Trophoblast cell (in vitro differentiated cells and primary cell): ENCODE measurements around the gene TTLL11.

ENCODE experiments used
- DNase-seq, 2 donors: peaks; one replicate each; pipeline ENCODE4 v3.0.0-alpha.2; 2016
- H2AFZ ChIP-seq: 2 replicates; pipeline ENCODE4 v1.6.1; 2013; ENCODE audit warnings: low read length, moderate library complexity, mild to moderate bottlenecking; ENCODE audit not compliant: insufficient read depth, poor library complexity
- H2AK5ac ChIP-seq: 2 replicates; pipeline ENCODE4 v1.6.1; 2013; ENCODE audit warnings: mild to moderate bottlenecking, low read length
- H2BK120ac ChIP-seq: 2 replicates; pipeline ENCODE4 v1.6.1; 2013; ENCODE audit warnings: low read length, mild to moderate bottlenecking, moderate library complexity; ENCODE audit not compliant: insufficient read depth, poor library complexity
- H2BK12ac ChIP-seq: 2 replicates; pipeline ENCODE4 v1.6.1; 2013; ENCODE audit warnings: mild to moderate bottlenecking, low read length, moderate library complexity
- H2BK5ac ChIP-seq: 2 replicates; pipeline ENCODE4 v1.6.1; 2013; ENCODE audit warnings: low read length, low read depth, moderate library complexity, mild to moderate bottlenecking; ENCODE audit not compliant: poor library complexity
- H3K14ac ChIP-seq: 2 replicates; pipeline ENCODE4 v1.6.1; 2013; ENCODE audit warnings: mild to moderate bottlenecking, low read length
- H3K18ac ChIP-seq: 2 replicates; pipeline ENCODE4 v1.6.1; 2013; ENCODE audit warnings: mild to moderate bottlenecking, low read length
- H3K23ac ChIP-seq: 2 replicates; pipeline ENCODE4 v1.6.1; 2013; ENCODE audit warnings: low read length
- H3K27ac ChIP-seq: 2 replicates; pipeline ENCODE4 v1.5.1; 2013; ENCODE audit warnings: low read depth, mild to moderate bottlenecking, inconsistent platforms, low read length, moderate library complexity
- H3K27me3 ChIP-seq: 2 replicates; pipeline ENCODE4 v1.6.1; 2013; ENCODE audit warnings: inconsistent platforms, mild to moderate bottlenecking, low read length, moderate library complexity; ENCODE audit not compliant: insufficient read depth
- H3K36me3 ChIP-seq, 2 experiments: 1 replicate in 1 of 2; 2 replicates in 1 of 2; pipeline ENCODE4 v1.6.1; 2013; ENCODE audit warnings: low read length in 2 of 2, mild to moderate bottlenecking in 2 of 2, moderate library complexity in 1 of 2; ENCODE audit not compliant: insufficient read depth in 2 of 2, control insufficient read depth in 1 of 2
- H3K4ac ChIP-seq: 2 replicates; pipeline ENCODE4 v1.6.1; 2013; ENCODE audit warnings: low read depth, mild to moderate bottlenecking, low read length, moderate library complexity
- H3K4me1 ChIP-seq, 2 experiments: 1 replicate in 1 of 2; 2 replicates in 1 of 2; pipeline ENCODE4 v1.6.1; 2013; ENCODE audit warnings: low read length in 2 of 2, mild to moderate bottlenecking in 2 of 2, moderate library complexity in 1 of 2; ENCODE audit not compliant: insufficient read depth in 2 of 2, control insufficient read depth in 1 of 2
- H3K4me2 ChIP-seq: 2 replicates; pipeline ENCODE4 v1.6.1; 2013; ENCODE audit warnings: inconsistent platforms, mild to moderate bottlenecking, low read length, moderate library complexity
- H3K4me3 ChIP-seq: 2 replicates; pipeline ENCODE4 v1.5.1; 2013; ENCODE audit warnings: mild to moderate bottlenecking, low read depth, low read length, inconsistent platforms
- H3K79me1 ChIP-seq: one replicate; pipeline ENCODE4 v1.6.1; 2013; ENCODE audit warnings: low read length
- H3K79me2 ChIP-seq: 2 replicates; pipeline ENCODE4 v1.6.1; 2013; ENCODE audit warnings: low read length, mild to moderate bottlenecking; ENCODE audit not compliant: control insufficient read depth, insufficient read depth, poor library complexity
- H3K9ac ChIP-seq: 2 replicates; pipeline ENCODE4 v1.6.1; 2013; ENCODE audit warnings: mild to moderate bottlenecking, low read length
- H3K9me3 ChIP-seq: 2 replicates; pipeline ENCODE4 v1.6.1; 2013; ENCODE audit warnings: low read depth, mild to moderate bottlenecking, control low read depth, inconsistent platforms, low read length; ENCODE audit not compliant: insufficient read depth
- H4K12ac ChIP-seq: 2 replicates; pipeline ENCODE4 v1.6.1; 2013; ENCODE audit warnings: low read depth, mild to moderate bottlenecking, low read length, moderate library complexity
- H4K8ac ChIP-seq: 2 replicates; pipeline ENCODE4 v1.6.1; 2013; ENCODE audit warnings: low read depth, mild to moderate bottlenecking, low read length, moderate library complexity
- H4K91ac ChIP-seq: one replicate; pipeline ENCODE4 v1.6.1; 2013; ENCODE audit warnings: low read depth, mild to moderate bottlenecking, low read length, moderate library complexity
- WGBS: extraction: QIAGEN DNeasy Blood & Tissue Kit; methylation state at CpG from one replicate; pipeline ENCODE4 v1.1.7; 2013; ENCODE audit warnings: missing lambda C conversion rate; ENCODE audit not compliant: insufficient read length, insufficient coverage; ENCODE audit errors: extremely low coverage; 5-methylcytosine and 5-hydroxymethylcytosine counted together

The TTLL11 gene

GRCh38 chr9:121914017-121914595, 179.0 kb downstream of the TTLL11 start:
- WGBS = no CpG with 5 or more reads among the region's 6 CpGs
- DNase-seq = no peak

DNA sequence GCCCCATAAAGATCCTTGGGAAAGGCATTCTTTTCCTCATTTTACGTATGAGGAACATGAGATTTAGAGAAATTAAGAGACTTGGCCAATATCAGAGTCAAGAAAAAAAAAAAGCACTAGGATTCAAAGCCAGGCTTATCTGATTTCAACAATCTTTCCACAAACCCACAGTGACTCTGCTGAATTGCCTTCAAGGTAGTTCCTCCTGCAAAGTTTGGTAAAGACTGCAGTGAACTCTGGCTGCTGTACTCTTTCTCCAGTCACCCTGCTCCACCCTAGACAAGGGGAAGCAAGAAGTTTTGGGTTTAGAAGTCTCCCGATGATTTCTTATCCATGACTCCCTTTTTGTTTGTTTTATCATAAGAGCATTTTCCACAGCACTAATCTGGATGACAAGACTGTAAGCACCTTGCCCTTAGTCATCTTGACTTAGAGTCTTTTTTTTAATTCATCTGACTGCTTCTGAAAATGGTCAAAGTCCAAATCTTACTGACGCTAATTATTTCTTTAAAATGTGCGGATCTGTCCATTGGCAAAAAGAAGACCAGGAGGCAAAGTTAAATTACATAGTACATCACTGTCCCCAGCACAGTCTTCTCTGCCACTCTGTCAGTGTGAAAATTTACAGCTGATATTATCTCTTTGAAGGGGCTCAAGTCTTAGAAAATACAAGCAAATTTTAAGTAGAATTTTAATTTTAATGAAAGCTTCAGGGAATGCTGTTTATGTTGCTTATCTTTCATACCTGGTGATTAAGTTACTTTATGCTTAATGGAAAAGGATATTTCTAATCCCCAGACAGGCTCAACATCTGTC, 180.1 kb downstream of the TTLL11 start:
- H4K8ac ChIP-seq = no peak overlapping the region
- no peaks in the 10 kb centered on the region for H3K9me3 ChIP-seq
- no peaks in the 10 kb centered on the region for H3K79me2 ChIP-seq
- no peaks in the 10 kb centered on the region for H3K27me3 ChIP-seq
- no peak overlapping the region for H2BK12ac ChIP-seq
- no peak overlapping the region for H3K9ac ChIP-seq
- no peaks in the 10 kb centered on the region for H3K79me1 ChIP-seq
- H4K91ac ChIP-seq = no peak overlapping the region
- H3K14ac ChIP-seq = no peak overlapping the region
- H3K27ac ChIP-seq = no peak overlapping the region
- no peak overlapping the region for H3K18ac ChIP-seq
- no peaks in the 10 kb centered on the region for H3K36me3 ChIP-seq
- H2BK5ac ChIP-seq = no peak overlapping the region
- no peak overlapping the region for H3K4me3 ChIP-seq
- H2AFZ ChIP-seq = no peak overlapping the region
- no peaks in the 10 kb centered on the region for H3K4me1 ChIP-seq
- WGBS = no CpG with 5 or more reads among the region's 4 CpGs
- no peak for DNase-seq
- H4K12ac ChIP-seq = no peak overlapping the region
- no peak overlapping the region for H3K4me2 ChIP-seq
- H3K23ac ChIP-seq = no peak overlapping the region
- H2BK120ac ChIP-seq = no peak overlapping the region
- H3K4ac ChIP-seq = no peak overlapping the region
- H2AK5ac ChIP-seq = no peak overlapping the region

More at GRCh38 chr9:121914017-121914595, 179.0 kb downstream of the TTLL11 start:
- Histone ChIP-seq H2BK120ac (no peak overlapping the region), H2AFZ (no peak overlapping the region), H3K79me1 (no peaks in the 10 kb centered on the region), H3K27me3 (no peaks in the 10 kb centered on the region), H4K12ac (no peak overlapping the region), H3K14ac (no peak overlapping the region), H3K27ac (no peak overlapping the region), H3K18ac (no peak overlapping the region), H3K23ac (no peak overlapping the region), H2BK12ac (no peak overlapping the region), H2BK5ac (no peak overlapping the region), H4K91ac (no peak overlapping the region), H4K8ac (no peak overlapping the region), H3K79me2 (no peaks in the 10 kb centered on the region), H3K4ac (no peak overlapping the region), H3K4me2 (no peak overlapping the region), H2AK5ac (no peak overlapping the region), H3K9ac (no peak overlapping the region), H3K4me1 (no peaks in the 10 kb centered on the region), H3K9me3 (no peaks in the 10 kb centered on the region), H3K36me3 (no peaks in the 10 kb centered on the region), H3K4me3 (no peak overlapping the region)

DNA sequence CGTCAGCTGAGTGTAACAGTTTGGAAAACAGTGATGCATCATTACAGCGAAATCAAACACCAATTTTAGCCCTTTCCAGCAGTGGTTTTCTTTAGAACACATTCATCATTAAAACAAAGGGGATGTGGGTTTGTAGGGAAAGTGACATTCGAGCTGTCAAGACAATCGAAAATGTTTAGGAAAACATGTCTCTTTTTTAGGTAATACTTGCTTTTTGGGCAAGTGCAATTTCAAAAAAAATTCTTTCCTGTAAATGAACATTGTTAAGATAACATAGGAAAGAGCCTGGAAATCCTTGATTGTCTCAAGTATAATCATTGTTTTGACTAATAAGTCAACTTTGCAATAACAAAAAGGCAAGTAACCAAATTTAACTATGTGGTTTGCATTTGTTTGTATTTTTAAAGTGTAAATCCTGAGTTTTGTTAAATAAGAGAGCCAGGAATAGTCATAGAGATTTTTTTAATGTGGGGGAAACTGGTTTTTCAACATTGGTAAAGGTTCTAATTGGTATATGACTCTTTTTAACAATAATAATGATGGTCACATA, 182.5 kb downstream of the TTLL11 start:
- Histone ChIP-seq H3K79me2 (no peaks in the 10 kb centered on the region), H2BK12ac (no peak overlapping the region), H3K14ac (no peak overlapping the region), H4K91ac (no peak overlapping the region), H3K4me1 (no peaks in the 10 kb centered on the region), H3K4ac (no peak overlapping the region), H3K79me1 (no peaks in the 10 kb centered on the region), H3K9me3 (no peaks in the 10 kb centered on the region), H3K4me3 (no peak overlapping the region), H3K27ac (no peak overlapping the region), H3K4me2 (no peak overlapping the region), H2AK5ac (no peak overlapping the region), H3K36me3 (no peaks in the 10 kb centered on the region), H3K27me3 (no peaks in the 10 kb centered on the region), H3K18ac (no peak overlapping the region), H3K9ac (no peak overlapping the region), H4K12ac (no peak overlapping the region), H4K8ac (no peak overlapping the region), H3K23ac (no peak overlapping the region), H2BK120ac (no peak overlapping the region), H2BK5ac (no peak overlapping the region), H2AFZ (no peak overlapping the region)
- DNase-seq = no peak
- WGBS = no CpG with 5 or more reads among the region's 4 CpGs

GRCh38 chr9:121909111-121909510, 184.0 kb downstream of the TTLL11 start:
- no peak overlapping the region for H4K12ac ChIP-seq
- no peak overlapping the region for H3K4me3 ChIP-seq
- H2AK5ac ChIP-seq = no peak overlapping the region
- no peak overlapping the region for H2BK12ac ChIP-seq
- no CpG with 5 or more reads among the region's 5 CpGs for WGBS
- DNase-seq = peak; percentile 78 to 82
- no peak overlapping the region for H2BK120ac ChIP-seq
- no peak overlapping the region for H3K4me2 ChIP-seq
- H3K4ac ChIP-seq = no peak overlapping the region
- H3K79me2 ChIP-seq = no peaks in the 10 kb centered on the region
- H2BK5ac ChIP-seq = no peak overlapping the region
- no peak overlapping the region for H2AFZ ChIP-seq
- H4K91ac ChIP-seq = no peak overlapping the region
- no peak overlapping the region for H3K14ac ChIP-seq
- no peaks in the 10 kb centered on the region for H3K9me3 ChIP-seq
- H3K18ac ChIP-seq = no peak overlapping the region
- no peak overlapping the region for H3K27ac ChIP-seq
- no peaks in the 10 kb centered on the region for H3K27me3 ChIP-seq
- no peaks in the 10 kb centered on the region for H3K79me1 ChIP-seq
- no peak overlapping the region for H3K9ac ChIP-seq
- no peaks in the 10 kb centered on the region for H3K4me1 ChIP-seq
- no peaks in the 10 kb centered on the region for H3K36me3 ChIP-seq
- no peak overlapping the region for H3K23ac ChIP-seq
- no peak overlapping the region for H4K8ac ChIP-seq
